AML-193 (cell line): ENCODE results near the gene HMGN2.
A peak's percentile ranks its signal among the peaks of the same experiment; 100 is the strongest.
"Not testable (repeated sequence)": the region's sequence is repeated elsewhere in the genome, so short reads cannot be mapped to it uniquely, and the experiment has no call there.

Experiments used
- DNase-seq, 2 experiments: peaks; one replicate each; lab custom pipeline; 2025; lab: John Stamatoyannopoulos, UW

Gene HMGN2

DNA sequence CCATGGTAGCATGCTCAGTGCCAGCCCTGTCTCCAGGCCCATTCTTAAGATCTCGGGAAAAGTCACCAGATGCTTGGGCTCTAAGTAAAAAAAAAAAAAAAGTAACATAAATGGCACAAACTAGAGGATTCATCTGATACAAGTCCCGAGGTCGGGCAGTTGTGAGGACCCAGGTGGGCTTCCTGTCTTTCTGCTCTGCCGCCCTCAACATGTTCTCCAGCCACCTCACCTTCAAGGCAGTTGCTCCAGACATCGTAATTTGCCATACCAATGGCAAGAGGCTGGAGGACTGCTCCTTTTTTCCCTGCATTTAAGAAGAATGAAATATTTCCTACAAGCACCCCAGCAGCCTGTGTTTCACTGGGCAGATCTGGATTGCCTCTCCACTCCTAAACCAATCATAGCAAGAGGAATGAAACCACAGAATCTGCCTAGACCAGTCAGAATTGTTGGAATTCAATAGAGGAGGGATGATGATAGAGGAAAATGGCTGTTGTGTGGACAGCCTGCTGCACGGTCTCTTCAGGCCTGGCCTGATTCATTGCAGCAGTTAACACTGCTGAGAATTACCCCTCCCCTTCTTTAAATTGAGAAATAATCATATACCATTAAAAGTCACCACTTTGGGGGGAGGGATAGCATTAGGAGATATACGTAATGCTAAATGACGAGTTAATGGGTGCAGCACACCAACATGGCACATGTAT is 5.4 kb downstream of the HMGN2 start:
- DNase-seq, result no peak

- DNase-seq, result no peak
These were observed 5.9 kb downstream of the HMGN2 start for GRCh38 chr1:26478159-26478558.

DNA sequence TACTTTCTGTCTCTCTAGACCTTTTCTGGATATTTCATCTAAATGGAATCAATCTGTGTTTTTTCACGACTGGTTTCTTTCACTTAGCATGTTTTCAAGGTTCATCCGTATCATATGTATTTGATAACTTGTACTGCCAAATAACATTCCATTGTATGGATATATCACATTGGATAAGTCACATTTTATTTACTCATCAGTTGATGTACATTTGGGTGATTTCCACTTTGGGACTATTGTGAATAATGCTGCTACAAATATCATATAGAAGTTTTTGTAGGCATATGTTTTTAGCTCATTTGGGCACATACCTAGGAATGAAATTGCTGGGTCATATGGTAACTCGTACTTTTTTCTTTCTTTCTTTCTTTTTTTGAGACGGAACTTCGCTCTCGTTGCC is 6.7 kb downstream of the HMGN2 start:
- no peak for DNase-seq

- no peak for DNase-seq
These were observed 10.7 kb downstream of the HMGN2 start for GRCh38 chr1:26482921-26483320.

GRCh38 chr1:26483980-26484379 is 11.7 kb downstream of the HMGN2 start:
- no peak for DNase-seq

DNA sequence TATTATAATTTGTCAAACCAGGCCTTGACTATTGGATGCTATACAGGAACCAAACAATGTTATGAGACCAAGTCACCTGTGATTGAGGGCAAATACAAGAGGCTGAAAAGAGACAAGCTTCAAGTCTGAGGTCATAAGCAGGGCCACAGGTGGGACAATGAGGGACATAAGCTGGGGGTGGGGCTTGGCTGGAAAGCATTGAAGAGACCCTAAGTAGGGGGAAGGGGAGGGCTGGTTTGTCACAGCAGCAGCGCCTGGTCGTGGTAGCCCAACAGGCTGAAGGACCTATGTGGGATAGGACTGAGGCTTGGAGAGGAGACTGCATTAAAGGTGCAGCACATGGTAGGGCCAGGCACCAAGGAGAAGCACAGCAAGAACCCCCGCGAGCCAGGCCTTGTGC is 17.9 kb downstream of the HMGN2 start:
- no peak for DNase-seq

GRCh38 chr1:26493267-26493666 is 21.0 kb downstream of the HMGN2 start:
- no peak for DNase-seq

DNA sequence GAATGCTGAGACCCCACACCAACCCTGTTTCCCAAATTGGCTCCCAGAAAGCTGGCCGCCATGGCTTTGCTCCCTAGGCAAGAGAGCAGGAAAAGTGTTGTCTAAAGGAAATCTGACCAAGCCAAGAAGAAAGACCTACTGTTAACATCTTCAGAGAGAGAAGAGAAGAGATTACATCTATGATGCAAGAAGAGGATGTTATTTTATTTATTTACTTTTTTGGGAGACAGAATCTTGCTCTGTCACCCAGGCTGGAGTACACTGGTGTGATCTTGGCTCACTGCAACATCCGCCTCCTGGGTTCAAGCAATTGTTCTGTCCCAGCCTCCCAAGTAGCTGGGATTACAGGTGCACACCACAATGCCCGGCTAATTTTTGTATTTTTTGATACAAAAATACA is 21.7 kb downstream of the HMGN2 start:
- DNase-seq, result no peak

DNA sequence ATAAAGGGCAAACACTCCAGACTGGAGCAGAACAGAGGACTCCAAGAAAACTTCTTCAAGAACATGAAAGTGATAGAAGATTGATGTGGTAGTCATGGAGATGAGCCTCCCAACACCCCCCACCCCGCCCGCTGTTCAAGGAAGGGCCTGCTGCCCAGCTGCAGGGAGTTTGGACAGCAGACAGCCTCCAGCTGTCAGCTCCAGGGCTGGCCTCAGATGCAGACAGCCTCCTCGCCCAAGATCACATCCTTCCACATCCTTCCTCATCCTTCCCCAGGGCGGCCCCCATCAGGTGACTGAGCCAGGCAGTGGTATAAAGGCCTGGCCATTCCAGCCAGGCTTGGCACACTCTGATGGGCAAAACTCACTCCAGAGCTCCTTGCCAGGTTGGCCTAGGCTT is 24.6 kb downstream of the HMGN2 start:
- DNase-seq, result no peak

DNA sequence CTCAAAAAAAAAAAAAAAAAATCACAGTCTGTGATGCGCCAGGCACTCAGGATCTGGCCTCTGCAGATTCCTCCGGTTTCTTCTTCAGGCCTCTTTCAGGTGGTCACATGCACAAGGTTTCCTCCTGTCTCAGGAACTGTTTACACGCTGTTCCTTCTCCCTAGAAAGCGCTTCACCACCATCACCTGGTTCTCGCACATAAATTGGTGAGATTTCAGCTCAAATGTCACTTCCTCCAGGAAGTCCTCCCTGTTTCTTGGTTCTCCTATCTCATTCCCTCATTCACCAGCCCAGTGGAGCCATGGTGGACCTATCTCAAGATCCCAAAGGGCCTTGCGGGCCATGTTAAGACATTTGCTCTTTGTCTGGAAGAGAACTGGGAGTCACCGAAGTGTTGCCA is 26.7 kb downstream of the HMGN2 start:
- no peak for DNase-seq

GRCh38 chr1:26500488-26501175 is 28.4 kb downstream of the HMGN2 start:
- DNase-seq, result peak; percentile 48 to 66

DNA sequence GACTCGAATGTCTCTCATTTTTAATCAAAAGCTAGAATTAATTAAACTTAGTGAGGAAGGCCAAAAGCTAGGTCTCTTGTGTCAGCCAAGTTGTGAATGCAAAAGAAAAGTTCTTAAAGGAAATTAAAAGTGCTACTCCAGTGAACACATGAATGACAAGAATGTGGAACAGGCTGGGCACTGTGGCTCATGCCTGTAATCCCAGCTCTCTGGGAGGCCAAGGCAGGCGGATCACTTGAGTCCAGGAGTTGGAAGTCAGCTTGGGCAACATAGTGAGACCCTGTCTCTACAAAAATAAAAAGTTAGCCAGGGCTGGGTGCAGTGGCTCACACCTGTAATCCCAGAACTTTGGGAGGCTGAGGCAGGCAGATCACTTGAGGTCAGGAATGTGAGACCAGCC is 38.5 kb downstream of the HMGN2 start:
- DNase-seq, result not testable (repeated sequence)

DNA sequence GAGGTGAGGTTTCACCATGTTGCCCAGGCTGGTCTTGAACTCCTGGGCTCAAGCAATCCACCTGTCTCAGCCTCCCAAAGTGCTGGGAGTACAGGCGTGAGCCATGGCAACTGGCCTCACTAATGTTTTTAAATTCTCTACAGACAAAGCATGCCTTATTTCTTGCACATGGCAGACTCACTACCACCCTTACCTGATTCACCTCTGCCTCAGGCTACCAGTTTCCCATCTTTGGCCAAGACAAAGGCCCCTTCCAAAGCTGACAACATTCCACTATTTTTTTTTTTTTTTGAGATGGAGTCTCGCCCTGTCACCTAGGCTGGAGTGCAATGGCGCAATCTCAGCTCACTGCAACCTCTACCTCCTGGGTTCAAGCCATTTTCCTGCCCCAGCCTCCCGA is 43.6 kb downstream of the HMGN2 start:
- DNase-seq, result not testable (repeated sequence)

DNA sequence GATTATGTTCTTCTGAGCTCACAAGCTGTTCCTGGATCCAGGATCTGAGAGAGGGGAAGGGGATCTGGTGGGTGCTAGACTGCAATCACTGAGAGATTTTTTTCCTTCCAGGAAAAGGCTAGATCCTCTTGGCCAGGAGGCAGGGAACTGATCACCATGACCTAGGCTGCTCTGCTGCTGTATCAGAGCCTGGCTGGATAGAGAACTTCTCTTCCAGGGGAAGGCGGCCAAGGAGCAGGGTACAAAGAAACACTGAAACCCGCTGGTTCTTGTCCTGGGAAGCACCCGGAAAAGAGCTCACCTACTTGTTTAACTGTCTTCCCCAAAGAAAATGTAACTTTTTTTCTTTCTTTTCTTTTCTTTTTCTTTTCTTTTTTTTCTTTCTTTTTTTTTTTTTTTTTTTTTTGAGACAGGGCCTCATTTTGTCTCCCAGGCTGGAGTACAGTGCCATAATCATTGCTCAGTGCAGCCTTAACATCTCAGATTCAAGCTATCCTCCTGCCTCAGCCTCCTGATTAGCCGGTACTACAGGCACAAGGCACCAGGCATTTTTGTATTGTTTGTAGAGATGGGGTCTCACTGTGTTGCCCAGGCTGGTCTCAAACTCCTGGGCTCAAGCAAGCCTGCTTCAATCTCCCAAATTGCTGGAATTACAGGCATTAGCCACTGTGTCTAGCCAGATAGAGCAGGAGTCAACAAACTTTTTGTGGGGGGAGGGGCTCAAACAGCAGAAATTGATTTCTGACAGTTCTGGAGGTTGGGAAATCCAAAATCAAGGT is 44.9 kb downstream of the HMGN2 start:
- no peak for DNase-seq

DNA sequence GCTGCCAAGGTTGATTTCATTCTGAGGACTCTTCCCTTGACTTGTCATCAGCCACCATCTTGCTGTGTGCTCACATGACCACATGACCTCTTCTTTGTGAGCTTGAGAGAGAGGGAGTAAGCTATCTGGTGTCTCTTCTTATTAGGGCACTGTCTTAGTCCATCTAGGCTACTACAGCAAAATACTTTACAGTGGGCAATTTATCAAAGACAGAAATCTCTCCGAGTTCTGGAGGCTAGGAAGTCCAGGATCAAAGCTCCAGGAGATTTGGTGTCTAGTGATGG is 45.5 kb downstream of the HMGN2 start:
- no peak for DNase-seq

- no peak for DNase-seq
These were observed 46.1 kb downstream of the HMGN2 start for GRCh38 chr1:26518355-26518754.

GRCh38 chr1:26520339-26520738 is 48.1 kb downstream of the HMGN2 start:
- no peak for DNase-seq

- no peak for DNase-seq
These were observed 49.4 kb downstream of the HMGN2 start for GRCh38 chr1:26521669-26522030.

- DNase-seq, result no peak
These were observed 49.8 kb downstream of the HMGN2 start for GRCh38 chr1:26522073-26522472.

GRCh38 chr1:26524181-26524580 is 51.9 kb downstream of the HMGN2 start:
- DNase-seq, result no peak
